NCI-H1105 treated with DMSO at 0.1 percent for 48 hours (cell line): ENCODE results near the gene SIT1.
A peak's percentile ranks its signal among the peaks of the same experiment; 100 is the strongest.

Experiments used
- DNase-seq: peaks from one replicate; lab custom pipeline; 2025; lab: John Stamatoyannopoulos, UW

Gene SIT1

DNA sequence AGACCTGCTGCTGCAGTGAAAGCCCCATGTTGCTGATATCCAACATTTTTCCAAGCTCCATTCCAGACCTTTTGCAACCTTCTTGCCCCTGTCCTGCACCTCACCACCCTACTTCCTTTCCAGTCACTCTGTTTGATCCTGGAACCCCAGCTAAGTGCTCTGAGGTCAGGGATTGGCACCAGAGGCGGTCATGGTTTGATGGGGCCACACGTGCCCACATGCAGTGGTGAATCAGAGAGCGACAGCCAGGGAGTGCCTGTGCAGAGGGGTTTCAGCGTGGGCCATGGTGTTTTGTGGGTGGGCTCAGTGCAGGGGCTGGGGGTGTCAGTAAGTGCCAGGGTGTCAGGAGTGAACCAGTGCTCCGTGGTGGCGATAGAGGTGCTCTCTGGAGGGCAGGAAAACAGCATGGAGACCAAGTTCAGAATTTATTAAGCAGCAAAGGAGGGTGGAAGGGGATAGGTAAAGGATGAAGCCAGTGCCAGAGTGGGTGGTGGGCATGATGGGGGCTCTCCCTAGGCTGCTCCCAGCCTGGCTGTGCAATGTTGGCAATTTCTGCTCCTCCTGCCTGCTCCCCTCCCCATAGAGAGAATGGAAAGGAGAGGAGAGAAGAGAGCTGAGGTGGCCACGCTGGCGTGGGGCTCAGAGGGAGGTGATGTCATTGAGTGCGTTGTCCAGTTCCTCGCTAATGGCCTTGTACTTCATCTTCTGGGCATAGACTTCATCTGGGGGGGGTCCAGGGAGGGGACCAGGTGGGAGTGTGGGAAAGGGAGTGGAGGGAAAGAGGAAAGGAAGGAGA, 32.0 kb upstream of the SIT1 start:
- no peak for DNase-seq

DNA sequence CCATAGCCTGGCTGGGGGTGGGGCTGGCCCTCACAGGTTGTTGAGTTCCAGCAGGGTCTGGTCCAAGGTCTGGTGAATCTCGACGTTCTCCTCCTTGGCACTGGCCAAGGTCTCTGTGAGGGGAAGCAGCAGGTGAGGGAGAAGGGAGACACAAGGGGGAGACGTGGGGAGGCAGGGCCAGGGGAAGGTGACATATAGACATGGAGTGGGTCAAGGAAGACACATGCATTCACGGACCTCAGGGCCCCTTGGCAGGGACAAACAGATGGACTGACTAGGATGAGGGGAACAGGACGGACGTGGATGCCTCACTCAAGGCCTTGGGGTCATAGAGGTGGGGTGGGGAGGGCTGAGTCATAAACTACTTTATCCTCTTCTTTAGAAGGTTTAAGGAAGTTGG, 31.3 kb upstream of the SIT1 start:
- no peak for DNase-seq

DNA sequence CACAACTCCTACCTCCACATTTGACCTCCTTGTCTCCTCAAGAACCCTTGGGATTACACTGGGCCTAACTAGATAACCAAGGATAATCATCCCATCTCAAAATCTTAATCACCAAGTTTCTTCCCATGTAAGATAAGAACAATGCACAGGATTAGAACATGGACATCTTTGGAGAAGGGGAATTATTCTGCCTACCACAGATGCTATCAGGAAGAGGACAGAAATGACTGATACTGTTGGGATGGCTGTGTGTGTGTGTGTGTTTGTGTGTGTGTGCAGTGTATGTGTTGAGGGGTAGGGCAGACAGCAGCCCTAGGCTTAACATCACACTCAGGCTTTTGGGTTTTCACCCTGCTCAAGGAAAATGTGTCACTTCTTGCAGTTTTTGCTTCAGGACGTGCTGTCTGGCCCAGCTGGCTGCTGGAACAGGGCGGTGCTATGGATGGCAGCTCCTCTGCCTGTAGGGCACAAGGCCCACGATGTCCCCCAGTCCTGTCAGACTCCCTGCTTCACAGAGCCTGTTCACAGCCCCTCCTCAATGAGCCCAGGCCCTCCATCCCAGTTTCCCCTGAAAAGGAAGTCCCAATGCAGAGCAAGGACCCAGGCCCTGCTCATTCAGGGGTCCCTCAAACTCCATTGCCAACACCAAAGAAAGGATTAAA, 30.7 kb upstream of the SIT1 start:
- no peak for DNase-seq

DNA sequence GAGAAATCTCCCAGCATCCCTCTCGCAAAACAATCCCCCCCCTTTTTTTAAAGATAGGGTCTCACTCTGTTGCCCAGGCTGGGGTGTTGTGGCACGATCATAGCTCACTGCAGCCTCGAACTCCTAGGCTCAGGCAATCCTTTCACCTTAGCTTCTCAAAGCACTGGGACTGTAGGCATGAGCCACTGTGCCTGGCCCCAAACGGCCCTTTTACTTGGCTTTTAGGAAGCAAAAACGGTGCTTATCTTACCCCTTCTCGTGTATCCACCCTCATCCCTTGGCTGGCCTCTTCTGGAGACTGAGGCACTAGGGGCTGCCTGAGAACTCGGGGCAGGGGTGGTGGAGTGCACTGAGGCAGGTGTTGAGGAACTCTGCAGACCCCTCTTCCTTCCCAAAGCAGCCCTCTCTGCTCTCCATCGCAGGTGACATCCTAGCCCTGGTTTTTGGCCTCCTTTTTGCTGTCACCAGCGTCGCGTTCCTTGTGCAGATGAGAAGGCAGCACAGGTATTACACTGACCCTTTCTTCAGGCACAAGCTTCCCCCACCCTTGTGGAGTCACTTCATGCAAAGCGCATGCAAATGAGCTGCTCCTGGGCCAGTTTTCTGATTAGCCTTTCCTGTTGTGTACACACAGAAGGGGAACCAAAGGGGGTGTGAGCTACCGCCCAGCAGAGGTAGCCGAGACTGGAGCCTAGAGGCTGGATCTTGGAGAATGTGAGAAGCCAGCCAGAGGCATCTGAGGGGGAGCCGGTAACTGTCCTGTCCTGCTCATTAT, 29.8 kb upstream of the SIT1 start:
- no peak for DNase-seq

DNA sequence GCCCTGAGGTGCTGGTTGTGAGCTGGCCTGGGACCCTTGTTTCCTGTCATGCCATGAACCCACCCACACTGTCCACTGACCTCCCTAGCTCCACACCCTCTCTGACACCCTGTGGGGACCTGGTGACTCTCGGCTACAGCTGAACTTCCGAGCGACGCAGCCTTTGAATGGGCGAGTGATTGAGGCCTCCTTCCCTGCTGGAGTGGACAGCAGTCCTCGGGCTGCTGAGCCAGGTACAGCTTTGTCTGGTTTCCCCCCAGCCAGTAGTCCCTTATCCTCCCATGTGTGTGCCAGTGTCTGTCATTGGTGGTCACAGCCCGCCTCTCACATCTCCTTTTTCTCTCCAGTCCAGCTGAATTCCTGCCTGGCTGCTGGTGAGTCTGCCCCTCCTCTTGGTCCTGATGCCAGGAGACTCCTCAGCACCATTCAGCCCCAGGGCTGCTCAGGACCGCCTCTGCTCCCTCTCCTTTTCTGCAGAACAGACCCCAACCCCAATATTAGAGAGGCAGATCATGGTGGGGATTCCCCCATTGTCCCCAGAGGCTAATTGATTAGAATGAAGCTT, 29.1 kb upstream of the SIT1 start:
- DNase-seq: no peak

DNA sequence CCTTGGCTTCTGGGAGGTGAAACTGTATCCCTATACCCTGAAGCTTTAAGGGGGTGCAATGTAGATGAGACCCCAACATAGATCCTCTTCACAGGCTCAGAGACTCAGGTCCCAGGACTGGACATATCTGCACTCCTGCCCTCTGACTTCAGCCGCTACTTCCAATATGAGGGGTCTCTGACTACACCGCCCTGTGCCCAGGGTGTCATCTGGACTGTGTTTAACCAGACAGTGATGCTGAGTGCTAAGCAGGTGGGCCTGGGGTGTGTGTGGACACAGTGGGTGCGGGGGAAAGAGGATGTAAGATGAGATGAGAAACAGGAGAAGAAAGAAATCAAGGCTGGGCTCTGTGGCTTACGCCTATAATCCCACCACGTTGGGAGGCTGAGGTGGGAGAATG, 28.4 kb upstream of the SIT1 start:
- DNase-seq: no peak

DNA sequence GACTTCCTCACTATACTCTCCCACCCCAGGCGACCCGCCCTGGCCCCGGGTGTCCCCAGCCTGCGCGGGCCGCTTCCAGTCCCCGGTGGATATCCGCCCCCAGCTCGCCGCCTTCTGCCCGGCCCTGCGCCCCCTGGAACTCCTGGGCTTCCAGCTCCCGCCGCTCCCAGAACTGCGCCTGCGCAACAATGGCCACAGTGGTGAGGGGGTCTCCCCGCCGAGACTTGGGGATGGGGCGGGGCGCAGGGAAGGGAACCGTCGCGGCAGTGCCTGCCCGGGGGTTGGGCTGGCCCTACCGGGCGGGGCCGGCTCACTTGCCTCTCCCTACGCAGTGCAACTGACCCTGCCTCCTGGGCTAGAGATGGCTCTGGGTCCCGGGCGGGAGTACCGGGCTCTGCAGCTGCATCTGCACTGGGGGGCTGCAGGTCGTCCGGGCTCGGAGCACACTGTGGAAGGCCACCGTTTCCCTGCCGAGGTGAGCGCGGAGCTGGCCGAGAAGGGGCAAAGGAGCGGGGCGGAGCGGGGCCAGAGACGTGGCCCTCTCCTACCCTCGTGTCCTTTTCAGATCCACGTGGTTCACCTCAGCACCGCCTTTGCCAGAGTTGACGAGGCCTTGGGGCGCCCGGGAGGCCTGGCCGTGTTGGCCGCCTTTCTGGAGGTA, 25.1 kb upstream of the SIT1 start:
- no peak for DNase-seq

DNA sequence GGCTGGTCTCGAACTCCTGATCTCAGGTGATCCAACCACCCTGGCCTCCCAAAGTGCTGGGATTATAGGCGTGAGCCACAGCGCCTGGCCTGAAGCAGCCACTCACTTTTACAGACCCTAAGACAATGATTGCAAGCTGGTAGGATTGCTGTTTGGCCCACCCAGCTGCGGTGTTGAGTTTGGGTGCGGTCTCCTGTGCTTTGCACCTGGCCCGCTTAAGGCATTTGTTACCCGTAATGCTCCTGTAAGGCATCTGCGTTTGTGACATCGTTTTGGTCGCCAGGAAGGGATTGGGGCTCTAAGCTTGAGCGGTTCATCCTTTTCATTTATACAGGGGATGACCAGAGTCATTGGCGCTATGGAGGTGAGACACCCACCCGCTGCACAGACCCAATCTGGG, 24.5 kb upstream of the SIT1 start:
- DNase-seq: no peak

DNA sequence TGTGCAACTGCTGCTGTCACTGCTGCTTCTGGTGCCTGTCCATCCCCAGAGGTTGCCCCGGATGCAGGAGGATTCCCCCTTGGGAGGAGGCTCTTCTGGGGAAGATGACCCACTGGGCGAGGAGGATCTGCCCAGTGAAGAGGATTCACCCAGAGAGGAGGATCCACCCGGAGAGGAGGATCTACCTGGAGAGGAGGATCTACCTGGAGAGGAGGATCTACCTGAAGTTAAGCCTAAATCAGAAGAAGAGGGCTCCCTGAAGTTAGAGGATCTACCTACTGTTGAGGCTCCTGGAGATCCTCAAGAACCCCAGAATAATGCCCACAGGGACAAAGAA, 23.3 kb upstream of the SIT1 start:
- DNase-seq: no peak

DNA sequence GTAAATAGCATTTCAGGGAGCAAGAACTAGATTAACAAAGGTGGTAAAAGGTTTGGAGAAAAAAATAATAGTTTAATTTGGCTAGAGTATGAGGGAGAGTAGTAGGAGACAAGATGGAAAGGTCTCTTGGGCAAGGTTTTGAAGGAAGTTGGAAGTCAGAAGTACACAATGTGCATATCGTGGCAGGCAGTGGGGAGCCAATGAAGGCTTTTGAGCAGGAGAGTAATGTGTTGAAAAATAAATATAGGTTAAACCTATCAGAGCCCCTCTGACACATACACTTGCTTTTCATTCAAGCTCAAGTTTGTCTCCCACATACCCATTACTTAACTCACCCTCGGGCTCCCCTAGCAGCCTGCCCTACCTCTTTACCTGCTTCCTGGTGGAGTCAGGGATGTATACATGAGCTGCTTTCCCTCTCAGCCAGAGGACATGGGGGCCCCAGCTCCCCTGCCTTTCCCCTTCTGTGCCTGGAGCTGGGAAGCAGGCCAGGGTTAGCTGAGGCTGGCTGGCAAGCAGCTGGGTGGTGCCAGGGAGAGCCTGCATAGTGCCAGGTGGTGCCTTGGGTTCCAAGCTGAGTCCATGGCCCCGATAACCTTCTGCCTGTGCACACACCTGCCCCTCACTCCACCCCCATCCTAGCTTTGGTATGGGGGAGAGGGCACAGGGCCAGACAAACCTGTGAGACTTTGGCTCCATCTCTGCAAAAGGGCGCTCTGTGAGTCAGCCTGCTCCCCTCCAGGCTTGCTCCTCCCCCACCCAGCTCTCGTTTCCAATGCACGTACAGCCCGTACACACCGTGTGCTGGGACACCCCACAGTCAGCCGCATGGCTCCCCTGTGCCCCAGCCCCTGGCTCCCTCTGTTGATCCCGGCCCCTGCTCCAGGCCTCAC, 22.6 kb upstream of the SIT1 start, which contains the start of gene CA9:
CA9 (plus strand) TSS at position 797 of the 893 bp plus-strand sequence; CDS start at position 829, 32 bp downstream.
- peak; percentile 95 for DNase-seq

DNA sequence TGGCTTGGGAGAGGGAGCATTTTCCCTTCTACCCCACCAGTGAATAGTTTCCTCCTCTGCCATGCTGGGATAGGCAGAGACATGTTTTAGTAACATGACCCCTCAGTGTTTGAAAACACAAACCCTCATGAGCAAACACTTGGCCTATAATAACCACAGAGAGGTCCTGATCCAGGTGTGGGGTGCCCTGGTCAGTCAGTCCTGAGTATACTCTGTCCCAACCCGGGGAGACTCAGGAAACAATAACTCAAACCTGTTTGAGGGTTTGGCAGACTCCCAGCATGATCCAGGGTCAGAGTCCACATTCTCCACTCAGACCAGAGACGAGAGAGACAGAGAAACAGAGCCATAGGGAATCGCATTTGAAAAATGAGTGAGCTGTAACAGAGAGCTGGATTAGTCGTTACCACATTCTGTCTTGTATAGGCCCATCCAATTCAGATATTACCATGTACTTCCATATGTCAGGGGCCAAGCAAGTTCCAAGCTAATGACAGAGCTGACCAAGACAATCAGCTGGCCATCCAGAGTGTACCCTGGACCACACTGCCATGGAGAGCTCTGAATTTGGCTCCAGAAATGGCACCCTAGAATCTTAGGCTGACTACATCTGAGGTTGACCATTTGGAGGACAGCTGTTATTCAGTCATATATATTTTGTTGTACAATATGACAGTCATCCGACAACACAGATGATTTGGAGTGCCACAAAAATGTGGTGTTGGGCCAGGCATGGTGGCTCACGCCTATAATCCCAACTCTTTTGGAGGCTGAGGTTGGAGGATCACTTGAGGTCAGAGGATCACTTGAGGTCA, 18.8 kb upstream of the SIT1 start:
- DNase-seq: no peak

DNA sequence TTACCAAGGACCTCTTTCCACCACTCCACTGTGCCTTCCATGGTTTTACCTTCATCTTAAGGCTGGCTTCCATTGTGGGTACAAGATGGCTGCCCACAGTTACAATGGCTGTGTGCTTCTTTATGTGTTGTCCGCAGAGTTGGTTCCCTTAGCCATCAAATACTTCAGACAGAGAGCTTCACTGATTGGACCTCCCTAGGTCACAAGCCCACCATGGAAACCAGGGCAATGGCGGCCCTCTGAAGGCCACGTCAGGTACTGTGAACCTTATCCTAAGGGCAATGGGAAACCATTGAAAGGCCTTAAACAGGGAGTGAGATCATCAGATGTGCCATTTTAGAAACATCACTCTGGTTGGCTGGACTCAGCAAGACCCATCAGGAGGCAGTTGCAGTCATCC, 17.2 kb upstream of the SIT1 start:
- DNase-seq: no peak

DNA sequence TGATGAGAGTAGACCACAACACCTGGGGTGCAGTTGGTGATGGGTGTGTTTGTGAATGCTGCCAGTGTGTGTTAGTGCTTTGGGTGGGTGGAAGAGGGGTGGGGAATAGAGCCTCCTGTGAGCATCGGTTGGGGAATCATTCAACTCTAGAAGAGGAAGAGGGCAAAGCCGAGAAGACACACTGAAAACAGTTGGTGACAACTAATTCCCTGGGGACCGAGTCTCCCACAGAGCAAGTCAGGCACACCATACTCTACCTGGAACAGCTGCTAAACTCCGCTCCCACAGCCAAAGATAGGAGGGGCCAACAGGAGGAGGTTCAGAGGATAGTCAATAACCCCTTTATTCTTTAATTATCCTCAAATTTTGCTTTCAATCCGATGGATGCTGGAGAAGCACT, 15.8 kb upstream of the SIT1 start:
- no peak for DNase-seq

DNA sequence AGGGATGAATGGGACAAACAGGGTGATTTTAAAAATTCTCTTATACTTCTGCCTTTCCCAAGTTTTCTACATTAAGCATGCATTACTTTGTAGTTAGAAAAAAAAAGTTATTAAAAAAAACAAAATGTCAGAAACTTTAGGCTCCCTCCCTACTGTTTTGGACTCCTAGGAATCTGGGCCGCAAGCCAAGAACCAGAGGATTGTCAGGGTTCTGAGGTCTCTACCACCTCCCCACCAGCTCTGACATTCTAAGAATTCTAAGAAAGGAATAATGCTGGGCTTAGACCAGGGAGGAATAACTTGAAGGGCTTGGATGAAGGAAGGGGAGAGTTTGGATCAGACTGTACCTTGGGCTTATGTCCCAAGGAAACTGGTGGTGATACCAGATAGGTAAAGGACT, 15.3 kb upstream of the SIT1 start:
- DNase-seq: no peak

DNA sequence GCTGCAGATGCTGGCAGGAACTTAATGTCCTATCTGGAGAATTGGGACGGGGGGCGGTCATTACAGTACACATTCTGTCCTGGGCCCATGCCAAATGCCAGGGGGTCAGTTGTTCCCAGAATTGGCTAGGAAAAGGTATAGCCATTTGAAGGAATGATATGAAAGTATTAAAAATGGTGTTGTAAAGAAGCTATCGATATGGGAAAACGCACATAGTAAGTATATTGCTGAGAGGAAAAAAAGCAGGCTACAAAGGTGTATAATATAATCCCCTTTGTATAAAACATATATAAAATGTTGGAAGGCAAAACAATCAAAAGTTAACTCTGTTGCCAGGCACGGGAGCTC, 14.7 kb upstream of the SIT1 start:
- no peak for DNase-seq

DNA sequence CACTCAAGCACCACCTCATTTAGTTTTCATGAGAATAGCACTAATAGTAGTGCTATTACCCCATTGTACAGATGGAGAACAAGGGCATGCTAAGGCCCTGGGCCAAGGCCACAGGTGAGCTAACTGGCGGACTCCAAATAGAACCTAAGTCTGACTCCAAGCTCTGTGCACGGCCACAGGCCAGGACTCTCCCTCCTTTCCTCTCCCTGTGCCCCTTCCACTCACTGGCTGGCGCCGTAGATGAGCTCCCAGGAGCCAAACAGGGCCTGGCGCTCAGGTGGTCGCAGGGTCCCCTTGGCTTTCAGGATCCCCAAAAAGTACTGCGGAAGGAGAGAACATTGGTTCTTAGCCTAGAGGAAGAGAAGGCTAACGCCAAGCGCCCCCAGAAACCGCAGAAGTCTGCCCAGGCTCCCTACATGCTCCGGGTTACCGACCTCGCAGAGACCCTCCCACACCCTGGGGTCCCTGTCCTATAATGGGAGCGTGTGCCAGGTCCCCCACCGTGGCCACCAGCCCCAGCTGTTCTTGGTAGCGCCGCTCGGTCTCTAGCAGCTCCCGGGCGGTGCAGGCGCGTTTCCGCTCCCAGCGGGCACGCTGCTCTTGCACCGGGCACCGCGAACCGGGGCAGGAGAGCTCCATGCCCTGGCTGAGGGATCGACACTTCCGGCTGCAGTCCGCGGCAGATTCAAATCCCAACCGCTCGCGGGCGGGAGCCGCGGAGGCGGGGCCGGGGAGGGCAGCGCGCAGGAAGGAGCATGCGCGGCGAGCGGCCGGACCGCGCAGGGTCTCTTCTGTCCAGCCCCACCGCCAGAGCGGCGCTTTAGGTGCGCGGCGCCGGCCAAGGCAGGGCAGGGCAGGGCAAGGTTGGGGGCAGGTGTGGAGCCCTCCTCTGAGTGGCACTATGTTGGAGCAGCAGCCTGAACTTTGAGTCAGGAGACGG, 14.1 kb upstream of the SIT1 start, which contains the start of gene ARHGEF39:
ARHGEF39 (minus strand) TSS at position 665 of the 940 bp plus-strand sequence; CDS start at position 639, 26 bp downstream.
- DNase-seq: peak; percentile 76

DNA sequence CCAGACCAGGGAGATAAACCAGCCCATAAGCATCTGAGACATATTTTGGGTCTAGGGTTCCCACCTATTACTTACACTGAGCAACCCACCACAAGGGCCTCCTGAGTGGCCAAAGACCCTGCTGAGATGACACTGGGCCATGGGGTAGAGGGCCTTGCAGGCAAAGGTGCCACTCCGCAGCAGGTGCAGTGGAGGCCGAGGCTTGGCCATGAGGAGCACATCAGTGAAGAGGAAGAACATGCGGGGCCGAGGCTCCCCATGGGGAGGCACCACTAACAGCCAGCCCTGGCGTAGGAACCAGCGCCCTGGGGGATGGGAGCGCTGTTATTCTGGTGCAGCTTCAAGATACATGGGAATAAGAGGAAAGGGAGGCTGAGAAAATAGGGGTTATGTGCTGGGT, 11.7 kb upstream of the SIT1 start:
- no peak for DNase-seq

DNA sequence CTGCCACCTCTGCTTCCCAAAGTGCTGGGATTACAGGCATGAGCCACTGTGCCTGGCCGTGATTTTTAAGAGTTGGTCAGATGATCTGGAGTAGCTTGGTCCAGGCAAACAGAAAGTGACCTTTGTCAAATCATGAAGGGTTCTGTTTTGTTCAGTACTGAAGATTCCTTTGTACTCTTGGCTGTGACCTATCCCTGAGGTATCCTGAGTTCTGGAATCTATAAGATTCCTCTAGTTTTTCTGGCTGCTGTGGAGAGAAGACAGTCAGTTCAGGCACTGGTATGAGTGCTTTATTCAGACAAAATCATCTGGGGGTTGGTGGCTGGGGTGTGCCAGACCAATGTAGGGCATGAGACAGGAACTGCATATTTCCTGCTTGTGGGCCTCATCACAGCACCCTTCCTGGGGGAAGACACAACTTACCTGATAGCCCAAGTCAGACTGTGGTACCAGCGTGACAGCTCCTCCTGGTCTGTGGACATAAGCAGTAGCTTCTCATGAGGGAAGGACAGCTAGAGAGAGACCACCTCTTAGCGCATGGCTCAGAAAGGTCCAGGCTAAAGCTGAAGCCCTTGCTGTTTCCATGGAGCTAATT, 11.1 kb upstream of the SIT1 start:
- no peak for DNase-seq

DNA sequence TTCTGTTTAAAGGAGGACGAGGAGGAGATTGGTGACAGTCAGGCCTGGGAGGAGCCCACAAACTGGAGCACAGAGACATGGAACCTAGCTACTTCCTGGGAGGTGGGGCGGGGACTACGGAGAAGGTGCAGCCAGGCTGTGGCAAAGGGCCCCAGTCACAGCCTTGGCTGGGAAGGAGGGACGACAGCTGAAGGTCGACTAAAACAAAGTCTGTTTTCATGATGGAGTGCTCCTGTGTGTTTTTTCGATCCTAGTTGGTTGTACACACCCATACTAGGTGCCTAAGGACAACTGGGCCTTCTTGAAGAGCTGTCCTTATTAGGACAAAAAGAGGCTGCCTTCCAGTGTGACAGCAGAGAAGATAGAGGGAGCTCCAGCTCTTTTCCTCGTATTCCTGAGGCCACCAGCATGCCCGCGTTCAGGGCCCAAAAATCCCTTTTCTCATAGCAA, 10.3 kb upstream of the SIT1 start:
- DNase-seq: no peak
